HepG2 (cell line): ENCODE data around the gene ANKRD66. TPM values are rescaled to one million over a fixed set of nuclear protein-coding genes. Genes with fewer than 3 reads are reported as not detected.

Experiments used
- FOSL1 ChIP-seq: sonication (generic); formaldehyde crosslinking; IDR thresholded peaks from 2 replicates; pipeline ENCODE4 v1.9.0; 2021; ENCODE audit warnings: missing genetic modification reagents, borderline replicate concordance
- FOXJ3 ChIP-seq: sonication (generic); formaldehyde crosslinking; IDR thresholded peaks from 2 replicates; pipeline ENCODE4 v1.4.0; 2020; ENCODE audit warnings: missing genetic modification reagents, mild to moderate bottlenecking, borderline replicate concordance
- KMT2A ChIP-seq: sonication (generic); formaldehyde crosslinking; IDR thresholded peaks from 2 replicates; pipeline ENCODE4 v1.4.0; 2020; ENCODE audit warnings: missing genetic modification reagents
- MTA1 ChIP-seq: sonication (generic); formaldehyde crosslinking; IDR thresholded peaks from 2 replicates; pipeline ENCODE4 v1.4.0; 2020; ENCODE audit warnings: missing genetic modification reagents, mild to moderate bottlenecking, borderline replicate concordance
- NR2F2 ChIP-seq: IDR thresholded peaks from 2 replicates; pipeline ENCODE4 v1.6.1; 2012; ENCODE audit warnings: low read depth, inconsistent platforms, borderline replicate concordance
- PHF8 ChIP-seq: sonication (generic); formaldehyde crosslinking; IDR thresholded peaks from 2 replicates; pipeline ENCODE4 v1.5.0; 2020; ENCODE audit warnings: missing genetic modification reagents
- RNF2 ChIP-seq: fragments of 450-650 bp; conservative IDR thresholded peaks from 2 replicates; pipeline ENCODE4 v1.6.1; 2016; ENCODE audit warnings: low read depth
- ZBTB42 ChIP-seq: sonication (generic); formaldehyde crosslinking; IDR thresholded peaks from 2 replicates; pipeline ENCODE4 v1.5.0; 2020; ENCODE audit warnings: mild to moderate bottlenecking, missing genetic modification reagents
- ZFX ChIP-seq: sonication (generic); formaldehyde crosslinking; IDR thresholded peaks from 2 replicates; pipeline ENCODE4 v1.4.0; 2020; ENCODE audit warnings: mild to moderate bottlenecking, low read depth, missing genetic modification reagents, moderate library complexity
- ZNF138 ChIP-seq: sonication (generic); formaldehyde crosslinking; IDR thresholded peaks from 2 replicates; pipeline ENCODE4 v1.5.0; 2020; ENCODE audit warnings: mild to moderate bottlenecking, low read depth, missing genetic modification reagents
- polyA plus RNA-seq, 8 experiments: library from polyadenylated mRNA; depleted of rRNA in 3 of 8; stranded (reverse) in 7 of 8; unstranded in 1 of 8; fragments of >200 nt; fragmentation: Illumina TruSeq in 4 of 8; extraction: Trizol in 4 of 8; gene quantifications; 2 replicates each; pipeline versions ENCODE4 v1.2.1 to v1.2.3, GENCODE V29; 2011 to 2016; ENCODE audit warnings: low read depth in 4 of 8, missing spikeins in 1 of 8, mixed read lengths in 1 of 8; ENCODE audit not compliant: insufficient read depth in 1 of 8
- total RNA-seq, 5 experiments: library from RNA; depleted of rRNA; stranded (reverse); fragments of >200 nt; fragmentation: Illumina TruSeq; extraction: Trizol; gene quantifications; 2 replicates each; pipeline ENCODE4 v1.2.3, GENCODE V29; 2016; ENCODE audit warnings: low read depth in 1 of 5
- TF ChIP-seq, protein P1 (sequence below): sonication (generic); formaldehyde crosslinking; IDR thresholded peaks from 2 replicates; pipeline ENCODE4 v1.4.0; 2020; ENCODE audit warnings: missing genetic modification reagents, mild to moderate bottlenecking, borderline replicate concordance
- TF ChIP-seq, protein P2 (sequence below): sonication (generic); formaldehyde crosslinking; IDR thresholded peaks from 2 replicates; pipeline ENCODE4 v1.5.0; 2020; ENCODE audit warnings: mild to moderate bottlenecking, missing genetic modification reagents
- TF ChIP-seq, protein P3 (sequence below): sonication (generic); formaldehyde crosslinking; IDR thresholded peaks from 2 replicates; pipeline ENCODE4 v1.5.0; 2020; ENCODE audit warnings: mild to moderate bottlenecking, missing genetic modification reagents
- TF ChIP-seq, protein P4 (sequence below): sonication (generic); formaldehyde crosslinking; IDR thresholded peaks from 2 replicates; pipeline ENCODE4 v1.4.0; 2020; ENCODE audit warnings: missing genetic modification reagents
- TF ChIP-seq, protein P5 (sequence below): sonication (generic); formaldehyde crosslinking; IDR thresholded peaks from 2 replicates; pipeline ENCODE4 v1.4.0; 2020; ENCODE audit warnings: missing genetic modification reagents, mild to moderate bottlenecking, borderline replicate concordance

The ANKRD66 gene
- total and polyA plus RNA-seq, 2 of the 13 experiments (the other 11 are each of a cell fraction or from before 2014, with no cell fraction given), result not detected

DNA sequence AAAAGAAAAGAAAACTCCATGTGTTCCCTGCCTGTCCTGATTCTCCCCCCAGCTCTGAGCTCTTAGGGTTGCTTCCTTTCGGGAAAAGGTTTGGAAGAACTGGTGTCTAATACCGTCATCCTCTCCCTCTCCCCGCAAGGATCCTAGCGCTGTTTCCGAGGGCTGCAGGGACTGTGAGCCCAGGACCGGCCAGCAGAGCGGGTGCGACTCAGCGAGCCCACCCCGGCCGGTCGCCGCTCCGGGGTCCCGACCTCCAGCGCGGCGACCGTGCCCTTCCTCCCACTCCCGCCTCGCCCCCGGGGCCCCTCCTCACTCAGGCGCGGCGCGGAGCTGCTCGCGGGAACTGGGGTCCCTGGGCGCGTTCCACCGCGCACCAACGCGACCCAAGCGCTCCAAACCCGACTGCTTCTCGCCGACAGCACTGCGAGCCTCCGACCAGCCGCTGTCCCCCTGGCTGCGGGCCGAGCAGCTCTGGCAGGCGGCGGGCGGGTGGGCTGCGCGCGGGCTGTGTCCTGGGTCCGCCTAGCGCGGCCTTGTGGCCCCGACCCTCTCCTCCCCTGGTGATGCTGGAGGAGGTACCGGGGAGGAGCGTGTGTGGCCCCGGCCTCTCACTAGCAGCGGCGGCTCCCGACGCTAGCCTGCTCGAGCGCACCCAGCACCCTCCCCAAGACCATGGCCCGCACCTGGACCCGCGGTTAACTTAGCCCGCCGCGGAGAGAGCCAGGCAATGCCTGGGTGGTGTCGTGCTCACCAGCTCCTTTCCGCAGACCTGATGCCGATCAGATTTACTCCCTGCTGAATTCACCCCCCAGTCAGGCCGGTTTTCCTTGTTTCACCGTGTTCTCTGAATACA is 11.6 kb upstream of the ANKRD66 start, which contains the start of gene PLA2G7 (continued):
- TF ChIP-seq, protein P1, sequence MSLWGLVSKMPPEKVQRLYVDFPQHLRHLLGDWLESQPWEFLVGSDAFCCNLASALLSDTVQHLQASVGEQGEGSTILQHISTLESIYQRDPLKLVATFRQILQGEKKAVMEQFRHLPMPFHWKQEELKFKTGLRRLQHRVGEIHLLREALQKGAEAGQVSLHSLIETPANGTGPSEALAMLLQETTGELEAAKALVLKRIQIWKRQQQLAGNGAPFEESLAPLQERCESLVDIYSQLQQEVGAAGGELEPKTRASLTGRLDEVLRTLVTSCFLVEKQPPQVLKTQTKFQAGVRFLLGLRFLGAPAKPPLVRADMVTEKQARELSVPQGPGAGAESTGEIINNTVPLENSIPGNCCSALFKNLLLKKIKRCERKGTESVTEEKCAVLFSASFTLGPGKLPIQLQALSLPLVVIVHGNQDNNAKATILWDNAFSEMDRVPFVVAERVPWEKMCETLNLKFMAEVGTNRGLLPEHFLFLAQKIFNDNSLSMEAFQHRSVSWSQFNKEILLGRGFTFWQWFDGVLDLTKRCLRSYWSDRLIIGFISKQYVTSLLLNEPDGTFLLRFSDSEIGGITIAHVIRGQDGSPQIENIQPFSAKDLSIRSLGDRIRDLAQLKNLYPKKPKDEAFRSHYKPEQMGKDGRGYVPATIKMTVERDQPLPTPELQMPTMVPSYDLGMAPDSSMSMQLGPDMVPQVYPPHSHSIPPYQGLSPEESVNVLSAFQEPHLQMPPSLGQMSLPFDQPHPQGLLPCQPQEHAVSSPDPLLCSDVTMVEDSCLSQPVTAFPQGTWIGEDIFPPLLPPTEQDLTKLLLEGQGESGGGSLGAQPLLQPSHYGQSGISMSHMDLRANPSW (CRISPR knock-in tag), result no peak
- TF ChIP-seq KMT2A (CRISPR knock-in tag) (no peak), ZNF138 (CRISPR knock-in tag) (no peak), NR2F2 (no peak), FOXJ3 (CRISPR knock-in tag) (no peak), MTA1 (CRISPR knock-in tag) (0 out of 2 replicates have a peak, but pooled peaks have one; percentile 24), ZBTB42 (CRISPR knock-in tag) (no peak), FOSL1 (no peak), RNF2 (no peak), PHF8 (no peak), ZFX (CRISPR knock-in tag) (no peak)
- TF ChIP-seq, protein P2, sequence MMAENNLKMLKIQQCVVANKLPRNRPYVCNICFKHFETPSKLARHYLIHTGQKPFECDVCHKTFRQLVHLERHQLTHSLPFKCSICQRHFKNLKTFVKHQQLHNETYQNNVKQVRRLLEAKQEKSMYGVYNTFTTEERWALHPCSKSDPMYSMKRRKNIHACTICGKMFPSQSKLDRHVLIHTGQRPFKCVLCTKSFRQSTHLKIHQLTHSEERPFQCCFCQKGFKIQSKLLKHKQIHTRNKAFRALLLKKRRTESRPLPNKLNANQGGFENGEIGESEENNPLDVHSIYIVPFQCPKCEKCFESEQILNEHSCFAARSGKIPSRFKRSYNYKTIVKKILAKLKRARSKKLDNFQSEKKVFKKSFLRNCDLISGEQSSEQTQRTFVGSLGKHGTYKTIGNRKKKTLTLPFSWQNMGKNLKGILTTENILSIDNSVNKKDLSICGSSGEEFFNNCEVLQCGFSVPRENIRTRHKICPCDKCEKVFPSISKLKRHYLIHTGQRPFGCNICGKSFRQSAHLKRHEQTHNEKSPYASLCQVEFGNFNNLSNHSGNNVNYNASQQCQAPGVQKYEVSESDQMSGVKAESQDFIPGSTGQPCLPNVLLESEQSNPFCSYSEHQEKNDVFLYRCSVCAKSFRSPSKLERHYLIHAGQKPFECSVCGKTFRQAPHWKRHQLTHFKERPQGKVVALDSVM (CRISPR knock-in tag), result no peak
- TF ChIP-seq, protein P3, sequence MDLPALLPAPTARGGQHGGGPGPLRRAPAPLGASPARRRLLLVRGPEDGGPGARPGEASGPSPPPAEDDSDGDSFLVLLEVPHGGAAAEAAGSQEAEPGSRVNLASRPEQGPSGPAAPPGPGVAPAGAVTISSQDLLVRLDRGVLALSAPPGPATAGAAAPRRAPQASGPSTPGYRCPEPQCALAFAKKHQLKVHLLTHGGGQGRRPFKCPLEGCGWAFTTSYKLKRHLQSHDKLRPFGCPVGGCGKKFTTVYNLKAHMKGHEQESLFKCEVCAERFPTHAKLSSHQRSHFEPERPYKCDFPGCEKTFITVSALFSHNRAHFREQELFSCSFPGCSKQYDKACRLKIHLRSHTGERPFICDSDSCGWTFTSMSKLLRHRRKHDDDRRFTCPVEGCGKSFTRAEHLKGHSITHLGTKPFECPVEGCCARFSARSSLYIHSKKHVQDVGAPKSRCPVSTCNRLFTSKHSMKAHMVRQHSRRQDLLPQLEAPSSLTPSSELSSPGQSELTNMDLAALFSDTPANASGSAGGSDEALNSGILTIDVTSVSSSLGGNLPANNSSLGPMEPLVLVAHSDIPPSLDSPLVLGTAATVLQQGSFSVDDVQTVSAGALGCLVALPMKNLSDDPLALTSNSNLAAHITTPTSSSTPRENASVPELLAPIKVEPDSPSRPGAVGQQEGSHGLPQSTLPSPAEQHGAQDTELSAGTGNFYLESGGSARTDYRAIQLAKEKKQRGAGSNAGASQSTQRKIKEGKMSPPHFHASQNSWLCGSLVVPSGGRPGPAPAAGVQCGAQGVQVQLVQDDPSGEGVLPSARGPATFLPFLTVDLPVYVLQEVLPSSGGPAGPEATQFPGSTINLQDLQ (CRISPR knock-in tag), result no peak
- TF ChIP-seq, protein P4, sequence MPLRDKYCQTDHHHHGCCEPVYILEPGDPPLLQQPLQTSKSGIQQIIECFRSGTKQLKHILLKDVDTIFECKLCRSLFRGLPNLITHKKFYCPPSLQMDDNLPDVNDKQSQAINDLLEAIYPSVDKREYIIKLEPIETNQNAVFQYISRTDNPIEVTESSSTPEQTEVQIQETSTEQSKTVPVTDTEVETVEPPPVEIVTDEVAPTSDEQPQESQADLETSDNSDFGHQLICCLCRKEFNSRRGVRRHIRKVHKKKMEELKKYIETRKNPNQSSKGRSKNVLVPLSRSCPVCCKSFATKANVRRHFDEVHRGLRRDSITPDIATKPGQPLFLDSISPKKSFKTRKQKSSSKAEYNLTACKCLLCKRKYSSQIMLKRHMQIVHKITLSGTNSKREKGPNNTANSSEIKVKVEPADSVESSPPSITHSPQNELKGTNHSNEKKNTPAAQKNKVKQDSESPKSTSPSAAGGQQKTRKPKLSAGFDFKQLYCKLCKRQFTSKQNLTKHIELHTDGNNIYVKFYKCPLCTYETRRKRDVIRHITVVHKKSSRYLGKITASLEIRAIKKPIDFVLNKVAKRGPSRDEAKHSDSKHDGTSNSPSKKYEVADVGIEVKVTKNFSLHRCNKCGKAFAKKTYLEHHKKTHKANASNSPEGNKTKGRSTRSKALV (CRISPR knock-in tag), result peak; percentile 98
- TF ChIP-seq, protein P5, sequence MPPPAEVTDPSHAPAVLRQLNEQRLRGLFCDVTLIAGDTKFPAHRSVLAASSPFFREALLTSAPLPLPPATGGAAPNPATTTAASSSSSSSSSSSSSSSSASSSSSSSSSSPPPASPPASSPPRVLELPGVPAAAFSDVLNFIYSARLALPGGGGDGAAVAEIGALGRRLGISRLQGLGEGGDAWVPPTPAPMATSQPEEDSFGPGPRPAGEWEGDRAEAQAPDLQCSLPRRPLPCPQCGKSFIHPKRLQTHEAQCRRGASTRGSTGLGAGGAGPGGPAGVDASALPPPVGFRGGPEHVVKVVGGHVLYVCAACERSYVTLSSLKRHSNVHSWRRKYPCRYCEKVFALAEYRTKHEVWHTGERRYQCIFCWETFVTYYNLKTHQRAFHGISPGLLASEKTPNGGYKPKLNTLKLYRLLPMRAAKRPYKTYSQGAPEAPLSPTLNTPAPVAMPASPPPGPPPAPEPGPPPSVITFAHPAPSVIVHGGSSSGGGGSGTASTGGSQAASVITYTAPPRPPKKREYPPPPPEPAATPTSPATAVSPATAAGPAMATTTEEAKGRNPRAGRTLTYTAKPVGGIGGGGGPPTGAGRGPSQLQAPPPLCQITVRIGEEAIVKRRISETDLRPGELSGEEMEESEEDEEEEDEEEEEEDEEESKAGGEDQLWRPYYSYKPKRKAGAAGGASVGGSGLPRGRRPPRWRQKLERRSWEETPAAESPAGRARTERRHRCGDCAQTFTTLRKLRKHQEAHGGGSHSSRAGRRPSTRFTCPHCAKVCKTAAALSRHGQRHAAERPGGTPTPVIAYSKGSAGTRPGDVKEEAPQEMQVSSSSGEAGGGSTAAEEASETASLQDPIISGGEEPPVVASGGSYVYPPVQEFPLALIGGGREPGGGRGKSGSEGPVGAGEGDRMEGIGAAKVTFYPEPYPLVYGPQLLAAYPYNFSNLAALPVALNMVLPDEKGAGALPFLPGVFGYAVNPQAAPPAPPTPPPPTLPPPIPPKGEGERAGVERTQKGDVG, result no peak
